ENCODE results near the gene PDCD1. TPM values are rescaled to one million over a fixed set of nuclear protein-coding genes. Genes with fewer than 3 reads are reported as not detected.
A peak's percentile ranks its signal among the peaks of the same experiment; 100 is the strongest.
"Not testable (repeated sequence)": the region's sequence is repeated elsewhere in the genome, so short reads cannot be mapped to it uniquely, and the experiment has no call there.

PDCD1 gene
- total RNA-seq, 1 donor from 2014 or later = 0.57 TPM

DNA sequence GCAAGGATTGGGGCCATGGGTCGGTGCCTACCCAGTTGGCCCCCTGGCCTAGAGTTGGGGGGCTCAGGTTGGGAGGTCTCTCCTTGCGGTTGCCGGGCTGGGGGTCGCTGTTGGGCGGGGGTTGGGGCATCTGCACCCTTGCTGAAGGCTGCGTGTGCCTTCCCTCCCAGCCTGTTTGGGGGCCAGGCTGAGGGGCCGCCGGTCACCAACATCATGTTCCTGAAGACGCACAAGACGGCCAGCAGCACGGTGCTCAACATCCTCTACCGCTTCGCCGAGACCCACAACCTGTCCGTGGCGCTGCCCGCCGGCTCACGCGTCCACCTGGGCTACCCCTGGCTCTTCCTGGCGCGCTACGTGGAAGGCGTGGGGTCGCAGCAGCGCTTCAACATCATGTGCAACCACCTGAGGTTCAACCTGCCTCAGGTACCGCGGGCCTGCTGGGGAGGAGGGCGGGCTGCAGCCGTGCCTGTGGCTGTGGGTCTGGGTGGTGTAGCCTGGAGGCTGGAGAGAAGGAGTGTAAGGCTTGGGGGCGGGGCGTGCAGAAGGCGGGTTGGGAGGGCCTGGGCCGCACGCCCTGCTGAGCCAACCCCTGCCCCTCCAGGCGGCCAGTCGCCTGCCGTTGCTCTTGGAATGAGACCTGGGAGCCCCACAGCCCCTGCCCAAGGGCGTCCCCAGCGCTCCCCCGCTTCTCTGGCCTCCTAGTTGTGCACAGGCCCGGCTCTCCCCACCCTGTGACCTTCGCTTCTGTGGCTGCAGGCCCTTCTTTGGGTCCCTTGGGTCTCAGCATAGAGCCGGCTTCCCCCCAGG, 56.9 kb downstream of the PDCD1 start:
- DNase-seq (ENCODE audit: low spot score) = peak; percentile 41

GRCh38 chr2:241800198-241800903, 58.3 kb downstream of the PDCD1 start:
- DNase-seq (ENCODE audit: low spot score) = not testable (repeated sequence)

Other genes with a start within 250 kb of the PDCD1 start
- 41.9 TPM for gene THAP4, start 221.7 kb downstream of the PDCD1 start, total RNA-seq
- 82.9 TPM for gene ATG4B, start 221.2 kb downstream of the PDCD1 start, total RNA-seq
- 15.7 TPM for gene DTYMK, start 172.1 kb downstream of the PDCD1 start, total RNA-seq
- gene ING5, start 156.9 kb downstream of the PDCD1 start, total RNA-seq = 48.0 TPM
- gene D2HGDH, start 124.3 kb downstream of the PDCD1 start, total RNA-seq = 67.7 TPM
- 0.47 TPM for gene GAL3ST2, start 82.1 kb downstream of the PDCD1 start, total RNA-seq
- 0.49 TPM for gene NEU4, start 49.7 kb downstream of the PDCD1 start, total RNA-seq
- 0.21 TPM for gene RTP5, start 10.8 kb upstream of the PDCD1 start, total RNA-seq

All from ureter (tissue), 1 donor.